ENCODE measurements around the gene THSD7A.

The THSD7A gene

DNA sequence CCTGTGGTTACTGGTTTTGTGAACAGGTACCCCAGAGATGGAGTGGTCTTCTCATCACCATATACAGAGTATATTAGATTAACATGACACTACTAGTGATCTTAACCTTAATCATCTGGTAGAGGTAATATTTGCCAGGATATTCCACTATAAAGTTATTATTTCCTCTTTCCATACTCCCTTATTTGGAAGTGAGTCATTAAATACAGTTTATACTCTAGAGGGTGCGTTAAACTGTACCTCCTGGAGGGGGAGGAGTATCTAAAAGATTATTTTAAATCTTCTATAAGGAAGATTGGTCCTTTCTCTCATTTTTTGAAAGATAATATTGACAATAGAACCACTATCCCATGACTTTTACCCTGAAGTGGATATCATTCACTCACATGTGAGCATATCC, 85.4 kb downstream of the THSD7A start:
- Histone ChIP-seq H3K9me3 (ENCODE audit: control insufficient read depth, low read length) (no peaks in the 10 kb centered on the region), H3K27ac (no peak overlapping the region), H3K4me1 (peaks cover 4% of the 10 kb centered on the region), H3K36me3 (ENCODE audit: control insufficient read depth, insufficient read depth, low read length) (no peaks in the 10 kb centered on the region), H3K4me2 (ENCODE audit: low read length) (no peak overlapping the region), H2AFZ (no peak overlapping the region), H3K4me3 (ENCODE audit: low read depth, low read length) (no peak overlapping the region), H3K27me3 (ENCODE audit: control insufficient read depth, insufficient read depth, low read length) (no peaks in the 10 kb centered on the region), H3K79me2 (peaks cover 3% of the 10 kb centered on the region), H3K9ac (no peak overlapping the region)
- TF ChIP-seq, protein P1, sequence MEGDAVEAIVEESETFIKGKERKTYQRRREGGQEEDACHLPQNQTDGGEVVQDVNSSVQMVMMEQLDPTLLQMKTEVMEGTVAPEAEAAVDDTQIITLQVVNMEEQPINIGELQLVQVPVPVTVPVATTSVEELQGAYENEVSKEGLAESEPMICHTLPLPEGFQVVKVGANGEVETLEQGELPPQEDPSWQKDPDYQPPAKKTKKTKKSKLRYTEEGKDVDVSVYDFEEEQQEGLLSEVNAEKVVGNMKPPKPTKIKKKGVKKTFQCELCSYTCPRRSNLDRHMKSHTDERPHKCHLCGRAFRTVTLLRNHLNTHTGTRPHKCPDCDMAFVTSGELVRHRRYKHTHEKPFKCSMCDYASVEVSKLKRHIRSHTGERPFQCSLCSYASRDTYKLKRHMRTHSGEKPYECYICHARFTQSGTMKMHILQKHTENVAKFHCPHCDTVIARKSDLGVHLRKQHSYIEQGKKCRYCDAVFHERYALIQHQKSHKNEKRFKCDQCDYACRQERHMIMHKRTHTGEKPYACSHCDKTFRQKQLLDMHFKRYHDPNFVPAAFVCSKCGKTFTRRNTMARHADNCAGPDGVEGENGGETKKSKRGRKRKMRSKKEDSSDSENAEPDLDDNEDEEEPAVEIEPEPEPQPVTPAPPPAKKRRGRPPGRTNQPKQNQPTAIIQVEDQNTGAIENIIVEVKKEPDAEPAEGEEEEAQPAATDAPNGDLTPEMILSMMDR (IDR thresholded peaks at IDR 0.05): no peak

DNA sequence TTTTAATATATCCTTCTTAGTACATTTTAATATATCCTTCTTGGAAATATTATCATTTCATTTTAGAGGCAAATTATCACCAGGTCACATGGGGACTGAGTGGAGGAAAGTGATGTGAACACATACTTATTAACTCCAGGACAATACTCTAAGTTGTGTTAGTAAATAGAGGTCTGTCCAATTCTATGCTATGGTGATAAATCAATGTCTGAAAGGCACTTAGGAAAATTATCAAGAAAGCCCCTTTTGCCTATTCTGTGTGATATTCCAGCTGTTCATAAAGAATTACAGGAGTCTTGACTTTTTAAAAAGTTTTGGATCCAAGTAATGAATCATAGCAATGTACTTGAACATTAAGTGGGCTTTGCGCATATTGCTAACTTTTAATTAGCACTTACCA, 88.5 kb downstream of the THSD7A start:
- Histone ChIP-seq H3K4me2 (ENCODE audit: low read length) (no peak overlapping the region), H3K4me1 (no peaks in the 10 kb centered on the region), H3K79me2 (no peaks in the 10 kb centered on the region), H3K9me3 (ENCODE audit: control insufficient read depth, low read length) (no peaks in the 10 kb centered on the region), H3K36me3 (ENCODE audit: control insufficient read depth, insufficient read depth, low read length) (no peaks in the 10 kb centered on the region), H2AFZ (no peak overlapping the region), H3K27me3 (ENCODE audit: control insufficient read depth, insufficient read depth, low read length) (no peaks in the 10 kb centered on the region), H3K9ac (no peak overlapping the region), H3K4me3 (ENCODE audit: low read depth, low read length) (no peak overlapping the region), H3K27ac (no peak overlapping the region)
- TF ChIP-seq, protein P1 (IDR thresholded peaks at IDR 0.05): no peak

DNA sequence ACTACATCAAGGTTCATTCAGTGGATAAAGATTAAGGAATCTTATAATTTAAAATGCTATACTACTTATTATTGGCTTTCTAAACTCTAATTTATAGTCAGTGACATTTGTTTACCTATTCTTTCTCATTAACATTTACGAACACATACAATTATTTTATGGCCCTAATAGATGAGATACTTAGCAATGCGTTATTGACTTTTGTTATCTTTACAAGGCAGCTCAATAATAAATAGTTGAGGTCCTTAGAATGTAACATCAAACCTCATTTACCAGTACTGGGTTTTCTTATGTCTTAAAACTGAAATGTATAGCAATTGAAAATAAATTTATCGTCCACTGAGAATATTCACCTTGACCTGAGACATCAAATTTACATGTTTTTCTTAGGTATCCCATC, 89.0 kb downstream of the THSD7A start:
- no peaks in the 10 kb centered on the region for H3K9me3 ChIP-seq (ENCODE audit: control insufficient read depth, low read length)
- H3K27ac ChIP-seq: no peak overlapping the region
- no peak overlapping the region for H3K4me2 ChIP-seq (ENCODE audit: low read length)
- no peak overlapping the region for H2AFZ ChIP-seq
- no peaks in the 10 kb centered on the region for H3K4me1 ChIP-seq
- no peaks in the 10 kb centered on the region for H3K27me3 ChIP-seq (ENCODE audit: control insufficient read depth, insufficient read depth, low read length)
- H3K9ac ChIP-seq: no peak overlapping the region
- H3K36me3 ChIP-seq (ENCODE audit: control insufficient read depth, insufficient read depth, low read length): no peaks in the 10 kb centered on the region
- TF ChIP-seq, protein P1 (IDR thresholded peaks at IDR 0.05): no peak
- H3K79me2 ChIP-seq: no peaks in the 10 kb centered on the region
- H3K4me3 ChIP-seq (ENCODE audit: low read depth, low read length): no peak overlapping the region

DNA sequence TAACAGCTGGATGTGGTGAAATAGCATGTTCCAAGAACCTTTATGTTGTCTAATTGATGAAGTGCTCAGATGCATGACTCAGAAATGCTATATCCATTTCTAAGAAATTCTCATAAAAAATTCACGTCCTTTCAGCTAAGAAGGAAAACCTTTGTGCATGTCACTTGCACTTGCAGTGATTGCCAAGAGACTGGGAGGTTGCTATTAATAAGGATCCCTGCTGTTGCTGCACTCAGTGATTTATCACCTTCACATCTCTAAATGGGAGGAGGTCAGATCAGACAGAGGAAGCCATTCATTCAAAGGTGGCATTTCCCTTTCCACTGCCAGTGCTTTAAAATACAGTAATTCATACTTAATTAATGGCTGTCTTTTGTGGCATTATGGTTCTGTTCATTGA, 89.5 kb downstream of the THSD7A start:
- no peaks in the 10 kb centered on the region for H3K27me3 ChIP-seq (ENCODE audit: control insufficient read depth, insufficient read depth, low read length)
- H3K4me2 ChIP-seq (ENCODE audit: low read length): no peak overlapping the region
- no peak overlapping the region for H3K27ac ChIP-seq
- H3K36me3 ChIP-seq (ENCODE audit: control insufficient read depth, insufficient read depth, low read length): no peaks in the 10 kb centered on the region
- no peak overlapping the region for H2AFZ ChIP-seq
- no peak overlapping the region for H3K9ac ChIP-seq
- TF ChIP-seq, protein P1 (IDR thresholded peaks at IDR 0.05): no peak
- H3K4me1 ChIP-seq: no peaks in the 10 kb centered on the region
- H3K4me3 ChIP-seq (ENCODE audit: low read depth, low read length): no peak overlapping the region
- H3K79me2 ChIP-seq: no peaks in the 10 kb centered on the region
- no peaks in the 10 kb centered on the region for H3K9me3 ChIP-seq (ENCODE audit: control insufficient read depth, low read length)

DNA sequence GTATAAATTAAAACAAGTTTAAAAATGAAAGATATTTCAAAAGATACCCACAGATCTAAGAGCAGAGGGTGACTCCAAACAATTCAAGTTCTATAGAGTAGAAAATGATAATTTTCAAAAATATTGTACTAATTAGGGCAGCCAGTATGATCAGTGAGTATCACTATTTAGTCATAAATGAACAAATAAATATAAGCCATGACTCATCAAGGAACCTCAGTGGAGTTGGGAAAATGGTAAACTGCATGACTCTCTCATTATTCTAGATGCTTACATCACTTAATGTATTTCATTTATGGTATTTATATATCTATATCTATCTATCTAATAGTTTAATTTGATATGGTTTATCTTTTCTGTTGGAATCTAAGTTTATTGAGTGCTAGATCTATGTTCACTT, 94.3 kb downstream of the THSD7A start:
- H3K27ac ChIP-seq: no peak overlapping the region
- no peaks in the 10 kb centered on the region for H3K36me3 ChIP-seq (ENCODE audit: control insufficient read depth, insufficient read depth, low read length)
- no peak overlapping the region for H3K4me2 ChIP-seq (ENCODE audit: low read length)
- H2AFZ ChIP-seq: no peak overlapping the region
- no peaks in the 10 kb centered on the region for H3K9me3 ChIP-seq (ENCODE audit: control insufficient read depth, low read length)
- no peaks in the 10 kb centered on the region for H3K4me1 ChIP-seq
- TF ChIP-seq, protein P1 (IDR thresholded peaks at IDR 0.05): no peak
- H3K79me2 ChIP-seq: no peaks in the 10 kb centered on the region
- no peaks in the 10 kb centered on the region for H3K27me3 ChIP-seq (ENCODE audit: control insufficient read depth, insufficient read depth, low read length)
- no peak overlapping the region for H3K4me3 ChIP-seq (ENCODE audit: low read depth, low read length)
- no peak overlapping the region for H3K9ac ChIP-seq

Data from parathyroid adenoma (tissue), 2 donors.